ENCODE measurements around the gene UTP15. TPM values are rescaled to one million over a fixed set of nuclear protein-coding genes. Genes with fewer than 3 reads are reported as not detected.

The UTP15 gene
- polyA plus RNA-seq, 1 of the 3 experiments (the other 2 are of a cell fraction) = 10.2 TPM

- CTCF ChIA-PET = interaction anchor here (0.6 to 2.7 kb wide), 3 partner anchors 10 to 25 kb away, joined by 3 to 8 read pairs (median 4); no protein-coding TSS in a partner anchor
Observed at GRCh38 chr5:73615947-73616346, 50.4 kb downstream of the UTP15 start.

More at GRCh38 chr5:73615947-73616346, 50.4 kb downstream of the UTP15 start:
- Histone ChIP-seq H3K4me3 (ENCODE audit: low read depth in 2 of 2, low read length in 1 of 2) (no peak overlapping the region), H3K27ac (ENCODE audit: low read depth in 2 of 2, low read length in 1 of 2) (no peak overlapping the region), H2AFZ (ENCODE audit: low read depth) (no peak overlapping the region), H3F3A (replicated peaks; ENCODE audit: insufficient read depth) (no peaks in the 10 kb centered on the region), H3K4me1 (ENCODE audit: control insufficient read depth in 1 of 2, insufficient read depth in 2 of 2, low read depth in 1 of 2, low read length in 1 of 2) (no peaks in the 10 kb centered on the region), H4K20me1 (ENCODE audit: insufficient read depth) (no peaks in the 10 kb centered on the region), H3K79me2 (ENCODE audit: insufficient read depth) (no peaks in the 10 kb centered on the region), H3K9me2 (no peaks in the 10 kb centered on the region), H3K27me3 (ENCODE audit: insufficient read depth) (no peaks in the 10 kb centered on the region), H3K9me3 (no peaks in the 10 kb centered on the region), H3K9ac (no peak overlapping the region), H3K4me2 (no peak overlapping the region), H3K36me3 (replicated peaks in 1 of 2; ENCODE audit: control insufficient read depth in 1 of 2, insufficient read depth in 2 of 2, low read length in 1 of 2) (no peaks in the 10 kb centered on the region)
- TF ChIP-seq PBX3 (IDR thresholded peaks at IDR 0.05) (no peak), ZBTB33 (IDR thresholded peaks at IDR 0.05; ENCODE audit: borderline replicate concordance, low read depth) (no peak), GABPA (IDR thresholded peaks at IDR 0.05; ENCODE audit: low read depth) (no peak), SMC3 (IDR thresholded peaks at IDR 0.05; ENCODE audit: low read depth, low read length) (no peak), TAF1 (IDR thresholded peaks at IDR 0.05; ENCODE audit: borderline replicate concordance, low read depth, low read length) (no peak), RCOR1 (IDR thresholded peaks at IDR 0.05; ENCODE audit: low read length) (no peak), RXRA (IDR thresholded peaks at IDR 0.05; ENCODE audit: borderline replicate concordance, low read depth) (no peak), MAX (IDR thresholded peaks at IDR 0.05; ENCODE audit: low read depth) (no peak), SIN3A (IDR thresholded peaks at IDR 0.05; ENCODE audit: borderline replicate concordance, low read depth, low read length) (no peak), FOSL2 (IDR thresholded peaks at IDR 0.05; ENCODE audit: borderline replicate concordance, low read depth) (no peak), GATA2 (CRISPR knock-in tag; IDR thresholded peaks at IDR 0.05) (no peak), CHD2 (IDR thresholded peaks at IDR 0.05; ENCODE audit: low read length, partially characterized antibody) (no peak), EP300 (IDR thresholded peaks at IDR 0.05; ENCODE audit: borderline replicate concordance in 1 of 2, low read depth in 1 of 2, low read length in 1 of 2) (no peak), REST (IDR thresholded peaks at IDR 0.05; ENCODE audit: low read depth, low read length) (no peak), IRF3 (IDR thresholded peaks at IDR 0.05; ENCODE audit: low read depth, low read length) (no peak), MXI1 (IDR thresholded peaks at IDR 0.05; ENCODE audit: low read depth, low read length) (no peak)
- no peak for DNase-seq
- 85% methylated on average over 4 of the region's 4 CpGs for WGBS (ENCODE audit: low lambda C conversion rate)
- POLR2A ChIA-PET = no interaction called here
